GM13976 (cell line): Measurements from ENCODE around the gene HTR4.
A peak's percentile ranks its signal among the peaks of the same experiment; 100 is the strongest.

Experiments
- DNase-seq: peaks from one replicate; pipeline ENCODE4 v3.0.0; 2012; ENCODE audit warnings: low spot score
- CTCF ChIP-seq: IDR thresholded peaks from 2 replicates; pipeline ENCODE4 v1.5.1; 2012; ENCODE audit warnings: borderline replicate concordance, mild to moderate bottlenecking; ENCODE audit not compliant: insufficient read depth; ENCODE audit errors: extremely low read depth, missing control alignments, control extremely low read depth
- in situ Hi-C: fragments of 300-500 bp; cut with MboI; formaldehyde crosslinking; loops from one replicate; pipeline ENCODE4 v1.12.0; 2022; ENCODE audit warnings: low sequenced_read_pairs, mixed read lengths, inconsistent platforms; ENCODE audit not compliant: unreplicated experiment

The HTR4 gene

GRCh38 chr5:148690945-148691344 is 36.6 kb upstream of the HTR4 start:
- DNase-seq: no peak
- no peak for TF ChIP-seq CTCF
- in situ Hi-C loops: no loop called here

- in situ Hi-C loops: no loop called here
- no peak for DNase-seq
- TF ChIP-seq CTCF: no peak
These were observed 34.5 kb upstream of the HTR4 start for GRCh38 chr5:148688787-148689186.

- TF ChIP-seq CTCF: no peak
- DNase-seq: no peak
- in situ Hi-C loops: no loop called here
These were observed 33.5 kb upstream of the HTR4 start for GRCh38 chr5:148687871-148688270.

GRCh38 chr5:148687427-148687826 is 33.1 kb upstream of the HTR4 start:
- DNase-seq: no peak
- in situ Hi-C loops: no loop called here
- peak; percentile 24 for TF ChIP-seq CTCF

GRCh38 chr5:148686660-148687059 is 32.3 kb upstream of the HTR4 start:
- no peak for DNase-seq
- in situ Hi-C loops: no loop called here
- no peak for TF ChIP-seq CTCF

- no peak for DNase-seq
- TF ChIP-seq CTCF: no peak
- in situ Hi-C loops: no loop called here
These were observed 31.3 kb upstream of the HTR4 start for GRCh38 chr5:148685520-148686134.

GRCh38 chr5:148684528-148684927 is 30.2 kb upstream of the HTR4 start:
- no peak for DNase-seq
- no peak for TF ChIP-seq CTCF
- in situ Hi-C loops: no loop called here
